Gastroesophageal sphincter (tissue), 4 donors: ENCODE measurements around the gene LARGE1. TPM values are rescaled to one million over a fixed set of nuclear protein-coding genes. Genes with fewer than 3 reads are reported as not detected.
A peak's percentile ranks its signal among the peaks of the same experiment; 100 is the strongest.

Source experiments
- ATAC-seq: fragments of 150-250 bp; one replicate; pipeline ENCODE4 v1.9.1; 2016; ENCODE audit warnings: mild to moderate bottlenecking, moderate library complexity
- H3K27ac ChIP-seq, 4 donors: fragments of 200-600 bp; sonication (generic) in 3 of 4; 1 replicate in 3 of 4; 2 replicates in 1 of 4; pipeline ENCODE4 v1.5.1; 2016 to 2019
- H3K27me3 ChIP-seq: fragments of 200-600 bp; sonication (generic); one replicate; pipeline ENCODE4 v1.5.1; 2019
- H3K36me3 ChIP-seq, 2 donors: fragments of 200-600 bp; sonication (generic); one replicate each; pipeline ENCODE4 v1.5.1; 2019; ENCODE audit warnings: control low read depth in 1 of 2
- H3K4me1 ChIP-seq, 3 donors: fragments of 200-600 bp; sonication (generic); 1 replicate in 2 of 3; 2 replicates in 1 of 3; pipeline ENCODE4 v1.5.1; 2016 to 2019; ENCODE audit warnings: control low read depth in 2 of 3
- H3K4me3 ChIP-seq, 2 donors: fragments of 200-600 bp; sonication (generic); one replicate each; pipeline ENCODE4 v1.5.1; 2019; ENCODE audit warnings: mild to moderate bottlenecking in 1 of 2, moderate library complexity in 1 of 2
- H3K9me3 ChIP-seq, 3 donors: fragments of 200-600 bp; sonication (generic); one replicate each; pipeline ENCODE4 v1.5.1; 2017 to 2019; ENCODE audit warnings: control low read depth in 2 of 3
- EP300 ChIP-seq: sonication (generic); formaldehyde crosslinking; IDR thresholded peaks from one replicate; pipeline ENCODE4 v1.6.1; 2017; ENCODE audit warnings: antibody characterized with exemption, mild to moderate bottlenecking
- POLR2A ChIP-seq, 2 donors: fragments of 450-650 bp; IDR thresholded peaks; one replicate each; pipeline ENCODE4 v1.6.1; 2017; ENCODE audit warnings: antibody characterized with exemption in 2 of 2, mild to moderate bottlenecking in 2 of 2, moderate library complexity in 1 of 2
- POLR2AphosphoS5 ChIP-seq: sonication (generic); formaldehyde crosslinking; IDR thresholded peaks from one replicate; pipeline ENCODE4 v1.6.1; 2017; ENCODE audit warnings: antibody characterized with exemption
- WGBS, 2 donors: methylation state at CpG; one replicate each; pipeline ENCODE4 v1.1.5; 2018; ENCODE audit warnings: low coverage in 1 of 2; 5-methylcytosine and 5-hydroxymethylcytosine counted together
- total RNA-seq, 4 donors: library from RNA; depleted of rRNA; stranded (reverse); fragments of >200 nt; gene quantifications; one replicate each; pipeline ENCODE4 v1.1.0, GENCODE V29; 2016
- TF ChIP-seq, protein P1 (sequence below), 4 experiments: fragments of 200-600 bp in 2 of 4; fragments of 450-650 bp in 2 of 4; sonication (generic) in 1 of 4; IDR thresholded peaks; one replicate each; pipeline ENCODE4 v1.5.1; 2017 to 2019; ENCODE audit warnings: antibody characterized with exemption in 4 of 4, mild to moderate bottlenecking in 2 of 4, moderate library complexity in 2 of 4

LARGE1 gene
- total RNA-seq, 4 donors from 2014 or later, result 23.0 to 67.8 (median 48.0) TPM

DNA sequence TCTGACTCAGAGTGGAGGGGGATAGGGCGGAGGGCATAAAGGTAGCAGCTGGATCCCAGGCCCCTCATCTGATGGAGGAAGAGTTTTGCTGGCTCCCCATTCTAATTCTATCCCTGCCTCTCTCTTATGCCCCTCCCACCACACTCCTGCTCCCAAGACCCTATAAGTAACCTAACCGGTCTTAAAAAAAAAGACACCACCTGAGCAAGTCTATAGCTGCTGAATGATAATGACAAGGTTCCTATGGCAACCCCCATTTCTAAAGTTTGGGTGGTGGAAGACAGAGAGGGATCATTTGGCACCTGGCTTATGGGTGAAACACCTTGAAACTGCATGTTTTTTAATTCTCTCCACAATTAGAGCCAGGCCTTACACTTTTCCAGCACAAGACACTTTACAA lies 69.6 kb downstream of the LARGE1 start:
- no peaks in the 10 kb centered on the region for H3K36me3 ChIP-seq
- H3K27me3 ChIP-seq, result no peaks in the 10 kb centered on the region
- WGBS, 2 donors, result 95 to 100% methylated on average over 2 of the region's 2 CpGs
- TF ChIP-seq EP300 (no peak), POLR2A (IDR thresholded peaks at IDR 0.05) (no peak), POLR2AphosphoS5 (no peak)
- TF ChIP-seq, protein P1, sequence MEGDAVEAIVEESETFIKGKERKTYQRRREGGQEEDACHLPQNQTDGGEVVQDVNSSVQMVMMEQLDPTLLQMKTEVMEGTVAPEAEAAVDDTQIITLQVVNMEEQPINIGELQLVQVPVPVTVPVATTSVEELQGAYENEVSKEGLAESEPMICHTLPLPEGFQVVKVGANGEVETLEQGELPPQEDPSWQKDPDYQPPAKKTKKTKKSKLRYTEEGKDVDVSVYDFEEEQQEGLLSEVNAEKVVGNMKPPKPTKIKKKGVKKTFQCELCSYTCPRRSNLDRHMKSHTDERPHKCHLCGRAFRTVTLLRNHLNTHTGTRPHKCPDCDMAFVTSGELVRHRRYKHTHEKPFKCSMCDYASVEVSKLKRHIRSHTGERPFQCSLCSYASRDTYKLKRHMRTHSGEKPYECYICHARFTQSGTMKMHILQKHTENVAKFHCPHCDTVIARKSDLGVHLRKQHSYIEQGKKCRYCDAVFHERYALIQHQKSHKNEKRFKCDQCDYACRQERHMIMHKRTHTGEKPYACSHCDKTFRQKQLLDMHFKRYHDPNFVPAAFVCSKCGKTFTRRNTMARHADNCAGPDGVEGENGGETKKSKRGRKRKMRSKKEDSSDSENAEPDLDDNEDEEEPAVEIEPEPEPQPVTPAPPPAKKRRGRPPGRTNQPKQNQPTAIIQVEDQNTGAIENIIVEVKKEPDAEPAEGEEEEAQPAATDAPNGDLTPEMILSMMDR (IDR thresholded peaks at IDR 0.05), result no peak
- ATAC-seq, result no peak
- H3K27ac ChIP-seq, result no peak overlapping the region
- peaks cover 0 to 57% (median 7%) of the 10 kb centered on the region in 3 donors for H3K4me1 ChIP-seq
- H3K9me3 ChIP-seq, result no peaks in the 10 kb centered on the region
- H3K4me3 ChIP-seq, result no peak overlapping the region

DNA sequence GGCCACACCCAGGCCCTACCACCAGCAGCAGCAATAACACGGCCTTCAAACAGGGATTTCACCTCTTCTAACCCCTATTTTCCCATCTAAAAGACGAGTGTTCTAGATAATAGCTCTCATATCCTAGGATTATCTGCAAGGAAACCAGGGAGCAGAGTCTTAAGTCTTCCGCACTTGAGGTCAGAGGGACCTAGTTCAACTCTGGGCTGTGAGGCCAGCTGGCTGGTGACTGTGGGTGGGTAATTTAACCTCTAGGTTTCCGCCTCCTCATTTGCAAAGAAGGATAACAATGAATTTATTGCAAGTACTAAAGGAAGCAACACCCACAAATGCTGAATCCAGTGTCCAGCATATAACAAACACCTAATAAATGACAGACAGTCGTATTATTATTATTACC lies 70.1 kb downstream of the LARGE1 start:
- 85 to 89% methylated on average over 3 to 5 of the region's 5 CpGs for WGBS, 2 donors
- Histone ChIP-seq H3K27me3 (no peaks in the 10 kb centered on the region), H3K4me1 (peaks cover 0 to 57% (median 7%) of the 10 kb centered on the region in 3 donors), H3K36me3 (no peaks in the 10 kb centered on the region), H3K27ac (no peak overlapping the region), H3K4me3 (no peak overlapping the region), H3K9me3 (no peaks in the 10 kb centered on the region)
- no peak for ATAC-seq
- TF ChIP-seq EP300 (no peak), POLR2A (IDR thresholded peaks at IDR 0.05) (no peak), POLR2AphosphoS5 (no peak)
- TF ChIP-seq, protein P1 (IDR thresholded peaks at IDR 0.05), result no peak

DNA sequence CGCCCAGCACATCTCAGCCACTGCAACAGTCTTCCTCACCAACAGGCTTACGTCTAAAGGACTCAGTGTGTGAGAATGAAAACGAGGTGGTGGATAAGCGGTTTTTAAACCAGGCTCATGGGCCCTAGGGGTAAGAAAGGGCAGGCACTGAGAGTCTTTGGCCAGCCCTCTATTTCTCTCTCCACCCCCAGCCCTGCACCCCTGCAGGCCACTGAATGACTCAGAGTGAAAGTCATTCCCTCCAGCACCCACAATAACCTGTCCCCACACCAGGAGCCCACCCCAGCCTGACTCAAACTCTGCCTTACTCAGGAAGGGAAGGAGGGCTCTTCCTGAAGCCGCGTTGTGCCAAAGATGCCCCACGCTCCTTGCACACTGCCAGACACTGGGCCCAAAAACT lies 72.0 kb downstream of the LARGE1 start:
- TF ChIP-seq EP300 (no peak), POLR2AphosphoS5 (no peak), POLR2A (IDR thresholded peaks at IDR 0.05) (no peak)
- TF ChIP-seq, protein P1 (IDR thresholded peaks at IDR 0.05), result no peak
- Histone ChIP-seq H3K4me1 (peaks cover 0 to 51% (median 5%) of the 10 kb centered on the region in 3 donors), H3K27me3 (no peaks in the 10 kb centered on the region), H3K4me3 (no peak overlapping the region), H3K36me3 (no peaks in the 10 kb centered on the region), H3K9me3 (no peaks in the 10 kb centered on the region), H3K27ac (peak overlapping the region in 1 of 4 donors; percentile 31)
- 84 to 100% methylated on average over 4 of the region's 7 CpGs for WGBS, 2 donors
- no peak for ATAC-seq

DNA sequence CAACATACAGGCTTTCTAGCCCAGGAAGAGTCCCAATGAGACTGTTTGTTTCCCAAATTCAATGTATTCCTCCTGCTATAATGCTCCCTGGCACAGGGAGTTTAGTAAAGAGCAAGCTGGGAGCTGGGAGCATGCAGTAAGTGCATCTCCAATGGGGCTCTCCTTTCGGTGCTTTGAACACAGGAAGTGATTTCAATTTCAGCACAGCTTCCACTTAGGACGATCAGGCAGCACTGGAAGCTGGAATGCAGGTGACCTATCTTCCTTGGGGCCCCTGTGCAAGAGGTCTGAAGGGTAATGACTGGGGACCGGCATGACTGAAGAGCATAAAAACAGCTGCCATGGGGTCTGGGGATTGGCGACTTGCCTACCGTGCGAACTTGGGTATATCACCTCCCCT lies 76.0 kb downstream of the LARGE1 start:
- Histone ChIP-seq H3K27ac (no peak overlapping the region), H3K9me3 (no peaks in the 10 kb centered on the region), H3K4me3 (no peak overlapping the region), H3K4me1 (peaks cover 0 to 31% (median 0%) of the 10 kb centered on the region in 3 donors), H3K36me3 (no peaks in the 10 kb centered on the region), H3K27me3 (no peaks in the 10 kb centered on the region)
- TF ChIP-seq, protein P1 (IDR thresholded peaks at IDR 0.05), result no peak
- TF ChIP-seq POLR2AphosphoS5, result no peak
- TF ChIP-seq EP300, result no peak
- no peak for TF ChIP-seq POLR2A (IDR thresholded peaks at IDR 0.05)
- 65 to 74% methylated on average over 5 of the region's 6 CpGs for WGBS, 2 donors
- ATAC-seq, result no peak

DNA sequence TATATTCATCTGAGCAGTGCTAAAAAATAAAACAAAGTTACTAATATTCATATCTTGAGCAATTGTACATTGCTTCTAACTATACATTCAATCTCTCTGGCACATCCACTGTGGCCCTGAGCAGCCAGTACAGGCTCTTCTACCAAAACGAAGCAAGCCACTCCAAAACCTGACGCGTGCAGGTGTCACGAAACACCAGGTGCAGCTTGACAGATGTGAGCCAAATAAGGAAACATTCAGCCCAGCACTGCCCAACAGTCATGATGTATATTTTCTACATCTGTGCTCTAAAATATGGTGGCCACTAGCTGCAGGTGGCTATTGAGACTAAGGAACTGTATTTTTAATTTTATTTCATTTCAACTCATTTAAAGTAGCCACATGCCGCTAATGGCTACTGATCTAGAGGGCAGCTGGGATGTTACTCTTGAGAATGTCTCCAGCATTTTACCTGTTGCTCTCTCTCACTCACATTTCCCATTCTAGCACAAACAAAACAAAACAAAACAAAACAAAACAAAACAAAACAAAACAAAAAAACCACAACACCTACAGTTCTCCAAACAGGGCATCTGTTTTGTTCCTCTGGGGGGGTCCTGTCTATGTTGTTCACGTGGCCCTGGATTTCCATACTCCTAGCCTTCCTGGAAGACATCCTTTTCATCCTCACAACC lies 77.7 kb downstream of the LARGE1 start:
- no peak for ATAC-seq
- Histone ChIP-seq H3K36me3 (no peaks in the 10 kb centered on the region), H3K4me1 (peaks cover 0 to 36% (median 0%) of the 10 kb centered on the region in 3 donors), H3K9me3 (no peaks in the 10 kb centered on the region), H3K4me3 (no peak overlapping the region), H3K27me3 (no peaks in the 10 kb centered on the region), H3K27ac (no peak overlapping the region)
- 82 to 92% methylated on average over 6 of the region's 6 CpGs for WGBS, 2 donors
- TF ChIP-seq EP300 (no peak), POLR2AphosphoS5 (no peak), POLR2A (IDR thresholded peaks at IDR 0.05) (no peak)
- TF ChIP-seq, protein P1 (IDR thresholded peaks at IDR 0.05), result no peak
